OCI-LY1 (cell line): Measurements from ENCODE around the gene SAMD3.

Source experiments
- EZH2 ChIP-seq: fragments of 200-600 bp; sonication (generic), shearing (Covaris generic); IDR thresholded peaks from 2 replicates; pipeline ENCODE4 v1.8.0; 2017; ENCODE audit warnings: borderline replicate concordance, mixed run types, mild to moderate bottlenecking, antibody characterized with exemption, low read length, moderate library complexity, mixed read lengths
- TF ChIP-seq, protein P1 (sequence below): fragments of 200-600 bp; sonication (generic), shearing (Covaris generic); IDR thresholded peaks from 2 replicates; pipeline ENCODE4 v1.5.1; 2017; ENCODE audit warnings: mild to moderate bottlenecking, antibody characterized with exemption, low read length, moderate library complexity, mixed read lengths

DNA sequence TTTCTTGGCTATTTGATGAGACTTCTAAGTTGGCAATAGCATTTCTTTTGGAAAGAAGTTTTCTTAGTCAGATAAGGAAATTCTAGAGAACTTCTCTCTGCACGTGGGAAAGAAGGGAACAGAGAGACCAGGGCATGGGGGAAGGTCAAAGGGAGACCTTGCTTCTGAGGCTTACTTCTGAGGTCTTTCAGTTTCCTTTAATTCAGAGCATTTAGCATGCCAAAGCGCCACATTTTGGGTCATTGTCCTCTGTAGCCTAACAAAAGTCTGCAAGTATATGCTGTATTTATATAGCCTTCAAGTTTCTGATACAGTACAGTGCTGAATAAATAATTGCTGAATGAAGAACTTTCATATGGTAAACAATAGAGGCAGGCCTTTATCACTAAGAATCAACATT lies 95.6 kb downstream of the SAMD3 start:
- TF ChIP-seq, protein P1, sequence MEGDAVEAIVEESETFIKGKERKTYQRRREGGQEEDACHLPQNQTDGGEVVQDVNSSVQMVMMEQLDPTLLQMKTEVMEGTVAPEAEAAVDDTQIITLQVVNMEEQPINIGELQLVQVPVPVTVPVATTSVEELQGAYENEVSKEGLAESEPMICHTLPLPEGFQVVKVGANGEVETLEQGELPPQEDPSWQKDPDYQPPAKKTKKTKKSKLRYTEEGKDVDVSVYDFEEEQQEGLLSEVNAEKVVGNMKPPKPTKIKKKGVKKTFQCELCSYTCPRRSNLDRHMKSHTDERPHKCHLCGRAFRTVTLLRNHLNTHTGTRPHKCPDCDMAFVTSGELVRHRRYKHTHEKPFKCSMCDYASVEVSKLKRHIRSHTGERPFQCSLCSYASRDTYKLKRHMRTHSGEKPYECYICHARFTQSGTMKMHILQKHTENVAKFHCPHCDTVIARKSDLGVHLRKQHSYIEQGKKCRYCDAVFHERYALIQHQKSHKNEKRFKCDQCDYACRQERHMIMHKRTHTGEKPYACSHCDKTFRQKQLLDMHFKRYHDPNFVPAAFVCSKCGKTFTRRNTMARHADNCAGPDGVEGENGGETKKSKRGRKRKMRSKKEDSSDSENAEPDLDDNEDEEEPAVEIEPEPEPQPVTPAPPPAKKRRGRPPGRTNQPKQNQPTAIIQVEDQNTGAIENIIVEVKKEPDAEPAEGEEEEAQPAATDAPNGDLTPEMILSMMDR: no peak
- no peak for TF ChIP-seq EZH2
